GM21529 (cell line): Measurements from ENCODE around the gene CIAO3.

Source experiments
- ATAC-seq: cut with Tn5 transposase; IDR thresholded peaks from one replicate; pipeline ENCODE4 v1.9.1; 2021; ENCODE audit not compliant: unreplicated experiment

The CIAO3 gene

GRCh38 chr16:736936-737481 is 3.8 kb downstream of the CIAO3 start:
- ATAC-seq = no peak

GRCh38 chr16:735982-736453 is 4.8 kb downstream of the CIAO3 start:
- peak; percentile 34 for ATAC-seq

GRCh38 chr16:734981-735881 is 5.6 kb downstream of the CIAO3 start:
- ATAC-seq = no peak

- ATAC-seq = no peak
Measured at GRCh38 chr16:734208-734980, 6.4 kb downstream of the CIAO3 start.

GRCh38 chr16:733382-734207 is 7.2 kb downstream of the CIAO3 start:
- ATAC-seq = no peak

- ATAC-seq = no peak
Measured at GRCh38 chr16:732936-733335, 7.9 kb downstream of the CIAO3 start.

- ATAC-seq = no peak
Measured at GRCh38 chr16:732332-732731, 8.5 kb downstream of the CIAO3 start.

GRCh38 chr16:730666-731509 is 9.9 kb downstream of the CIAO3 start:
- ATAC-seq = no peak

GRCh38 chr16:729768-730665 is 10.8 kb downstream of the CIAO3 start:
- ATAC-seq = no peak

- ATAC-seq = no peak
Measured at GRCh38 chr16:728890-729744, 11.7 kb downstream of the CIAO3 start.

- peak; percentile 27 for ATAC-seq
Measured at GRCh38 chr16:728131-728889, 12.5 kb downstream of the CIAO3 start.

- no peak for ATAC-seq
Measured at GRCh38 chr16:727291-727977, 13.4 kb downstream of the CIAO3 start.

- ATAC-seq = peak; percentile 34
Measured at GRCh38 chr16:726438-727290, 14.1 kb downstream of the CIAO3 start, which contains the start of the genes CCDC78 and HAGHL. Gene CCDC78, minus strand, starts transcription at chr16:726443. Its CDS starts 76 bp downstream, at chr16:726367. Gene HAGHL, plus strand, starts transcription at chr16:727106. Its CDS starts 404 bp downstream, at chr16:727510.

- no peak for ATAC-seq
Measured at GRCh38 chr16:726188-726437, 14.7 kb downstream of the CIAO3 start.

GRCh38 chr16:725463-726187 is 15.2 kb downstream of the CIAO3 start:
- no peak for ATAC-seq
